HEK293 (cell line): Measurements from ENCODE around the gene ANAPC2.

ENCODE experiments used
- AEBP2 ChIP-seq: fragments of 450-650 bp; formaldehyde crosslinking; IDR thresholded peaks from 2 replicates; pipeline ENCODE4 v1.5.1; 2016; ENCODE audit warnings: missing biosample characterization, missing genetic modification characterization, borderline replicate concordance
- HIC1 ChIP-seq: fragments of 450-650 bp; formaldehyde crosslinking; IDR thresholded peaks from 2 replicates; pipeline ENCODE4 v1.5.1; 2016; ENCODE audit warnings: missing biosample characterization, missing genetic modification characterization
- INSM2 ChIP-seq: fragments of 450-650 bp; formaldehyde crosslinking; IDR thresholded peaks from 2 replicates; pipeline ENCODE4 v1.5.1; 2016; ENCODE audit warnings: missing biosample characterization, missing genetic modification characterization
- KLF1 ChIP-seq: fragments of 450-650 bp; formaldehyde crosslinking; IDR thresholded peaks from 2 replicates; pipeline ENCODE4 v1.5.1; 2016; ENCODE audit warnings: missing biosample characterization, missing genetic modification characterization
- KLF17 ChIP-seq: fragments of 450-650 bp; formaldehyde crosslinking; IDR thresholded peaks from 2 replicates; pipeline ENCODE4 v1.5.1; 2016; ENCODE audit warnings: missing biosample characterization, missing genetic modification characterization
- PRDM1 ChIP-seq: fragments of 450-650 bp; formaldehyde crosslinking; IDR thresholded peaks from 2 replicates; pipeline ENCODE4; 2016; ENCODE audit warnings: missing biosample characterization, missing genetic modification characterization
- PRDM10 ChIP-seq: fragments of 450-650 bp; formaldehyde crosslinking; IDR thresholded peaks from 2 replicates; pipeline ENCODE4 v1.5.1; 2016; ENCODE audit warnings: missing biosample characterization, missing genetic modification characterization
- PRDM4 ChIP-seq: fragments of 450-650 bp; formaldehyde crosslinking; IDR thresholded peaks from 2 replicates; pipeline ENCODE4 v1.5.1; 2017; ENCODE audit warnings: missing biosample characterization, missing genetic modification characterization
- SCRT1 ChIP-seq: fragments of 450-650 bp; formaldehyde crosslinking; IDR thresholded peaks from 2 replicates; pipeline ENCODE4 v1.5.1; 2016; ENCODE audit warnings: missing biosample characterization, missing genetic modification characterization, borderline replicate concordance
- SP2 ChIP-seq: fragments of 450-650 bp; formaldehyde crosslinking; IDR thresholded peaks from 2 replicates; pipeline ENCODE4 v1.5.1; 2016; ENCODE audit warnings: missing biosample characterization, missing genetic modification characterization
- ZBTB8A ChIP-seq: fragments of 450-650 bp; formaldehyde crosslinking; IDR thresholded peaks from 2 replicates; pipeline ENCODE4 v1.5.1; 2016; ENCODE audit warnings: missing biosample characterization, missing genetic modification characterization
- ZNF140 ChIP-seq: fragments of 450-650 bp; formaldehyde crosslinking; IDR thresholded peaks from 2 replicates; pipeline ENCODE4 v1.5.1; 2016; ENCODE audit warnings: missing biosample characterization, missing genetic modification characterization
- ZNF155 ChIP-seq: fragments of 450-650 bp; formaldehyde crosslinking; IDR thresholded peaks from 2 replicates; pipeline ENCODE4 v1.5.1; 2016; ENCODE audit warnings: missing biosample characterization, missing genetic modification characterization
- ZNF223 ChIP-seq: fragments of 450-650 bp; formaldehyde crosslinking; IDR thresholded peaks from 2 replicates; pipeline ENCODE4 v1.5.1; 2016; ENCODE audit warnings: missing biosample characterization, missing genetic modification characterization
- ZNF248 ChIP-seq: fragments of 450-650 bp; formaldehyde crosslinking; IDR thresholded peaks from 2 replicates; pipeline ENCODE4 v1.5.1; 2017; ENCODE audit warnings: missing biosample characterization, missing genetic modification characterization
- ZNF26 ChIP-seq: fragments of 450-650 bp; formaldehyde crosslinking; IDR thresholded peaks from 2 replicates; pipeline ENCODE4 v1.5.1; 2016; ENCODE audit warnings: missing biosample characterization, missing genetic modification characterization
- ZNF280C ChIP-seq: fragments of 450-650 bp; formaldehyde crosslinking; IDR thresholded peaks from 2 replicates; pipeline ENCODE4 v1.5.1; 2016; ENCODE audit warnings: missing biosample characterization, missing genetic modification characterization
- ZNF302 ChIP-seq: fragments of 450-650 bp; formaldehyde crosslinking; IDR thresholded peaks from 2 replicates; pipeline ENCODE4 v1.5.1; 2016; ENCODE audit warnings: missing biosample characterization, missing genetic modification characterization, low read depth
- ZNF426 ChIP-seq: fragments of 450-650 bp; formaldehyde crosslinking; IDR thresholded peaks from 2 replicates; pipeline ENCODE4 v1.5.1; 2017; ENCODE audit warnings: missing biosample characterization, missing genetic modification characterization, mild to moderate bottlenecking, inconsistent platforms, moderate library complexity
- ZNF560 ChIP-seq: fragments of 450-650 bp; formaldehyde crosslinking; IDR thresholded peaks from 2 replicates; pipeline ENCODE4 v1.5.1; 2017; ENCODE audit warnings: missing biosample characterization, missing genetic modification characterization, borderline replicate concordance
- ZNF596 ChIP-seq: fragments of 450-650 bp; IDR thresholded peaks from 2 replicates; pipeline ENCODE4 v1.5.0; 2018; ENCODE audit warnings: missing biosample characterization, mild to moderate bottlenecking, missing genetic modification characterization, moderate library complexity
- ZNF610 ChIP-seq: fragments of 450-650 bp; formaldehyde crosslinking; IDR thresholded peaks from 2 replicates; pipeline ENCODE4 v1.5.1; 2016; ENCODE audit warnings: missing biosample characterization, missing genetic modification characterization, borderline replicate concordance
- ZNF843 ChIP-seq: fragments of 450-650 bp; formaldehyde crosslinking; IDR thresholded peaks from 2 replicates; pipeline ENCODE4 v1.5.1; 2016; ENCODE audit warnings: missing biosample characterization, missing genetic modification characterization

Gene ANAPC2

GRCh38 chr9:137236936-137237421 lies 48.6 kb upstream of the ANAPC2 start (continued):
- no peak for TF ChIP-seq ZNF610 (tag by site-specific recombination)
- TF ChIP-seq INSM2 (tag by site-specific recombination): no peak
- TF ChIP-seq ZNF223: no peak
- no peak for TF ChIP-seq ZNF596 (tag by site-specific recombination)
- TF ChIP-seq ZNF280C (tag by site-specific recombination): no peak
- TF ChIP-seq ZNF560 (tag by site-specific recombination): no peak
- TF ChIP-seq KLF1: no peak
- no peak; the same call in 1 of the 2 replicates for TF ChIP-seq KLF17 (tag by site-specific recombination)
- no peak for TF ChIP-seq SP2 (tag by site-specific recombination)
- no peak for TF ChIP-seq ZNF26 (tag by site-specific recombination)
- 0 out of 2 replicates have a peak, but pooled peaks have one; percentile 7 for TF ChIP-seq ZNF843
- peak; percentile 60; the same call in 1 of the 2 replicates for TF ChIP-seq HIC1 (tag by site-specific recombination)
- TF ChIP-seq AEBP2 (tag by site-specific recombination): no peak
- TF ChIP-seq ZBTB8A: 0 out of 2 replicates have a peak, but pooled peaks have one; percentile 39
- no peak for TF ChIP-seq PRDM1 (tag by site-specific recombination)
- TF ChIP-seq ZNF140 (tag by site-specific recombination): no peak
- no peak for TF ChIP-seq ZNF248 (tag by site-specific recombination)
- no peak for TF ChIP-seq ZNF426 (tag by site-specific recombination)
- TF ChIP-seq ZNF155 (tag by site-specific recombination): no peak
- no peak for TF ChIP-seq PRDM10
- TF ChIP-seq PRDM4 (tag by site-specific recombination): no peak
- TF ChIP-seq SCRT1: no peak
- TF ChIP-seq ZNF302 (tag by site-specific recombination): no peak
